ENCODE results near the gene CYB561.

Gene CYB561, protein sequence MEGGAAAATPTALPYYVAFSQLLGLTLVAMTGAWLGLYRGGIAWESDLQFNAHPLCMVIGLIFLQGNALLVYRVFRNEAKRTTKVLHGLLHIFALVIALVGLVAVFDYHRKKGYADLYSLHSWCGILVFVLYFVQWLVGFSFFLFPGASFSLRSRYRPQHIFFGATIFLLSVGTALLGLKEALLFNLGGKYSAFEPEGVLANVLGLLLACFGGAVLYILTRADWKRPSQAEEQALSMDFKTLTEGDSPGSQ

DNA sequence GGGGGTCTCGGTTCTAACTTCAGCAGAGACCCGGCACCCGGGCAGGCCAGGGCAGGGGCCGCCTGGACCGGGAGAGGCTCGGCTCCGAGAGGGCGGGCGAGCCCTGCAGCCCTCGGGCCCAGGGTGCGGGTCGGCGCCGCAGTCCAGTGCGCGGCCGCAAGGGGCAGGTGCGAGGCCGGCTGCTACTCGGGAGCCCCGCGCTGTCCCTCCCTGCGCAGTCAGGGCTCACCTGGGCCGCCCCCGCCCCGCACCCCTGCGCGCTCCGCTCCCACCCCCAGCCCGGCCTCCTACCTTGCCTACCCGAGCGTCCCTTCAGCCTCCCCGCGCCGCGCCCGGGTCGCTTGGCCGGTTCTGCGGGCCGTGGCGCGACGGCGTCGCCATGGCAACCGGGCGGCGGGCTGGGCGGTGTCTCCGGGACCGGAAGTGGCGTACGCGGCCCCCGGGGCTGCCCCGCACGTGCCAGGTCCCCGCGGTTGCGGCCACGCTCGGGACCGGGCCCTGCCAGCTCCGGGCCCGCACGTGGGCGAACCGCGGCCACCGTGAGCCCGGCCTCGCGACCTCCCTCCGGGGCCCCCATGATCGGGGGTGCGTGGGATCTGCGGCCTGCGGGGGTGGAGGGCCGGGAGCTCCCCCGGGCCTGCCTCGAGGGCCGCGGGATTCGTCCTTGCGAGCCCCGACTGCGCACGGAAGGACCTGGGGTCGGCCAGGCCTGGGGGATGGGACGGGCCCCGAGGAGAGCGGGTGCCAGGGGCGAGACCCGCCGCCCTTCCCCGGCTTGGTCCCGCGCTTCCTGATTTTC lies at the start of gene CYB561:
Gene CYB561 (minus strand): TSS at position 353 of the 799 bp plus-strand sequence. CDS start 8,759 bp downstream, outside the sequence.
- DNase-seq = peak; percentile 66

DNA sequence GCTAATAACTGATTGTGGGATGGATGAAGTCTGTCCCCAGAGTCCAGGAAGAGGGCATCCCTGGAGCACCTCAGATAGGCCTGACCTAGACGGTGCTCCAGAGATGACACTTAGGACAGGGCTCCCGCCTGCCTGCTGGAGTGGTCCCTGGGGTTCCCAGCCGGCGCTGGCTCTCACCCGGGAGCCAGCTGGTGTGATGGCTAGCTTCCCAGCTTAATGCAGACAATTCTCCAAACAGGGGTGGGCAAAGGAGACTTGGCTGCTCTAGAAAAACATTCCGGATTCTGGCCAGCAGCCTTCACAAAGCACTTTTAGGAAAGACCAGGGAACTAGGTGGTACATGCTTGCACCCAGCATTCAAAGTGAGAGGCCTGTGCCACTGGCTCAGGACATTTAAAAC lies 49.4 kb upstream of the CYB561 start:
- no peak for DNase-seq

DNA sequence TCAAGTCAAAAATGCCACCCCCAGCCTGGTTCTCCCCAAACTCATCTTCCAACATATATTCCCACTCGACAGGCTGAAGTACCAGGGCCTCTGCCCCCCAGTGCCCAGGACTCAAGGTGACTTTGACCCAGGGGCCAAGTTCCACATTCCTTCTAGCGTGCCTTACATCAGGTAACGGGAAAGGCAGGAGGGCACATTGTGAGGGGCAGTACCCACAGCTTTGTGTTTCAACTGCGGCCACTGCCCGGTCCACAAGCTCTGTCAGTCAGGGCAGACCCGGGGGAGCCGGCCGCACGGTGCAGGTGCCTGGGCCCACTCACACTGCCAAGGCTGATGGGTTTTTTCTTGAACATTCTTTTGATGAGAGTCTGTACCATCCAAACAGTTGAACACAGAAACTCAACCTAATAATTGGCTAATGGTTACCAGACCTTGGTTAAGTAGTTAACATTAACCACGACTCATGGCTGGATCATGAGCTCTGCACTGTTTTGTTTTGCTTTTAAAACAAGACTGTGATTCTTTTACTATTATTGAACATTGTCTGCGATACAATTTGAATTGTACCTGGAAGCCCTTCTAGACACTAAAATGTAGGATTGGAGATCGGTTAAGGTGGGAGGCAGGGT lies 48.3 kb upstream of the CYB561 start:
- no peak for DNase-seq

DNA sequence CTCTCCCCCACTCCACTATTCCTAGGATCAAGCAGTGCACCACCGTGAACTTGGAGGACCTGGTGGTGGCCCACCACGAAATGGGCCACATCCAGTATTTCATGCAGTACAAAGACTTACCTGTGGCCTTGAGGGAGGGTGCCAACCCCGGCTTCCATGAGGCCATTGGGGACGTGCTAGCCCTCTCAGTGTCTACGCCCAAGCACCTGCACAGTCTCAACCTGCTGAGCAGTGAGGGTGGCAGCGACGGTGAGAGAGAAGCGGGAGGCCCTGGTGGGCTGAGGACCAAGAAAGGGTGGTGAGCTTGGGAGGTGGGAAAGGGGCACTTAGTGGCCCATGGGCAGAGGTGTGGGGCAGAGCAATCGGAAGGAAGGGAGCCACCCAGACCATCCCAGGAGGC lies 47.3 kb upstream of the CYB561 start:
- DNase-seq = no peak

DNA sequence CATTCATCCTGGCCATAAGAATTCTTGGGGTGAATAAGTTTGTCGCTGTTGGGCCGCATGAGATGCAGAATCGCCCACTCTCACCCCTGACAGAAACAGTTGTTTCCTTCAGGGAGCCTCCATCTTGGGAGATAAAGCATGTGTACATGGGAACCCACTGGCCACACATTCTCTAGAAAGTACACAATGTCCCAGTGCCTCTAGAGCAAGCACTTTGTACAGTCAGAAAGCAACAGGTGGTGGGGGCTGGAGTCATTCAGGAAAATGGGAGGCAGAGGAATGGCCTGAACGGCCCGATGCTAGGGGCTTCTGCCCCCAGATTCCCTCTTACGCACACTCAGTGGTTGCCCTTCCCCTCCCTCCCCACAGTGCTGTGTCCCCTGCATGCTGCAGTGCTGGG lies 46.8 kb upstream of the CYB561 start:
- no peak for DNase-seq

DNA sequence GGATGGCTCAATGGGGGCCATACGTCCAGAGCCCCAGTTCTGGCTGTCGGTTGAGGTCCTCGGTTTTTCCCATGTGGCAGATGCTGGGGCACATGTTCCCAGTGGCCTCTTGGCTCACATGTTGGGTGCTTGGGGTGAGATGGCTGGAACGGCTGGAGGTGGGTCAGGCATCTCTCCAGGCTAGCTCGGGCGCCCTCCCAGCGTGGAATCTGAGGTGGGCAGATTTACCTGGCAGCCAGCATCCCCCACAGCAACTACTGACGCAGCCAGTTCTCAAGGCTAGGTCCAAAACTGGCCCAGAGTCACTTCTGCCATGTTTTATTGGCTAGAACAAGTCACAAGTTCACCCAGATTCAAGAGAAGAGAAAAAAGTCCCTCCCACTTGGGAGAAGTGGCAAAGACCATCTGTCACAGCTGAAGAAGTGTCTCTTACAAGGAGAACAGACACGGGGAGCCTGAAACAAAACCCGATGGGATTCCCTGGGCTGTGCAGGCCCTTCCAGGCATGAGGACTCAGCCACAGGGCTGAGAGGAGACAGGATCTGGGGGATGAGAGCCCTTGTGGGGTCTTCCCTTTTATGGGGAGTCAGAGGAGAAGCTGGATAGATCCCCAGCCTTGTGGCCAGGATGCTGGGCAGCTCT lies 46.0 kb upstream of the CYB561 start:
- no peak for DNase-seq

DNA sequence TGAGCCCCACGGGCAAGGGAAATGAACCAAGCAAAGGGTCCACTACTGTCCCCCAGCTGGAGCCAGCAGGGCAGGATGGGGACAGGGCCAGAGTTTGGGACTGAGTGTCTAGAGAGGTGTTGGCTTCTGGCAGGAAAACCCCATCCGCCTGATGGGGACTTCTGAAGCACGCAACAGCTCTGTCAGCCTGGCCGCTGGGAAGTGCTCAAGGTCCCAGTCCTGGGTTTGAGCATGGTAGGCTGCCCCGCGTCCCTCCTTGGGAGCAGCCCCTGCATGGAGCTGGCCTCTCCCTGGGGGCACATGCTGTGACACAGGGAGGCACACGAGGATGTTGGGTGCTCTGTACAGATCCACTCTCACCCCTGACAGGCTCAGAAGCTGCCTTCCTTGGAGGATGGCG lies 45.3 kb upstream of the CYB561 start:
- DNase-seq = no peak

DNA sequence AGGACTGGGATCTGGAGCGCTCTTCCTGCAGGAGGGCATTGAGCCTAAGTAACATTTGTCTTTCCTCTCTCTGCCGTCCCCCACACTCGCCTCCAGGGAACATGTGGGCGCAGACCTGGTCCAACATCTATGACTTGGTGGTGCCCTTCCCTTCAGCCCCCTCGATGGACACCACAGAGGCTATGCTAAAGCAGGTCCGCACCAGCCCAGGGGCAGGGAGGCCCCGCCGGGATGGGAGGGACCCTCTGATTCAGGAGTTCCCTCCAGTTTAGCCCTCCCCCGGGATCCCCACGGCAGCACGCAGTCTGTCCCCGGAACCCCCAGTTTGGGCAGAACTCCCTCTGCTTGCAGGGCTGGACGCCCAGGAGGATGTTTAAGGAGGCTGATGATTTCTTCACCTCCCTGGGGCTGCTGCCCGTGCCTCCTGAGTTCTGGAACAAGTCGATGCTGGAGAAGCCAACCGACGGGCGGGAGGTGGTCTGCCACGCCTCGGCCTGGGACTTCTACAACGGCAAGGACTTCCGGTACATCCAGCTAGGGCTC lies 44.8 kb upstream of the CYB561 start:
- no peak for DNase-seq

DNA sequence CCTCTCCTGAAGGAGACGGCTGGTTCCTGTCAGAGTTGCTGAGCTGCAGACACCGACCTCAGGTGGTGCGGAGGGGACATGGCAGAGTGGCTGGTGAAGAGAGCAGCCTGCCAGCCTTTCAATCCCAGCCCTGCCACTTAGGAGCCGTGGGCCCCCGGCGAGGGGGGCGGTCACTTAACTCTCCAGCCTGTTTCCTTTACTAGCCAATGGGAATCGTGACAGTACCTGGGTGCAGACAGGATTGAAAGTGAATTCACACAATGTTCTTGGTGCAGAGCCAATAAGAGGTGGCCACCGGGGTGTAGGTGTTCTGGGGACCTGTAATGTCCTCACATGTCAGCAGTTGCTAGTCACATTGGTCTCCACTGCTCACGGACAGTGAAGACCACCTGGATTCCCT lies 44.2 kb upstream of the CYB561 start:
- no peak for DNase-seq

DNA sequence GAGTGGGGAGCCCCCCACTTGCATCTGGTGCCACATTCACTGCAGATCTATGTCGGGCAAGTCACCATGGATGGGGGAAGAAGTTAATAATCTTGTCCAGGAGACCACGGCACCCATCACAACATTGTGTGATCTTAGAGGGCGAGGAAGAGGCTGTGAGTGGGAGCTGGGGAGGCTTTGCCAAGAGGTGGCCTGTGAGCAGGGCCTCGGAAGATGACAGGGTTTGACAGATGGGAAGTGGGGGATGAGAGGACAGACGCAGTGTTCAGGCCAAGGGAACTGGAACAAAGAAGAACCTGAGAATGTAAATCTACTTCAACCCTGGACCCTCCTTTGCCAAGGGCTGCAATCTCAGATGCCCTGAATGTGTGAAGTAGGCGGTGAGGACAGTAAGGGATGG lies 43.2 kb upstream of the CYB561 start:
- no peak for DNase-seq

DNA sequence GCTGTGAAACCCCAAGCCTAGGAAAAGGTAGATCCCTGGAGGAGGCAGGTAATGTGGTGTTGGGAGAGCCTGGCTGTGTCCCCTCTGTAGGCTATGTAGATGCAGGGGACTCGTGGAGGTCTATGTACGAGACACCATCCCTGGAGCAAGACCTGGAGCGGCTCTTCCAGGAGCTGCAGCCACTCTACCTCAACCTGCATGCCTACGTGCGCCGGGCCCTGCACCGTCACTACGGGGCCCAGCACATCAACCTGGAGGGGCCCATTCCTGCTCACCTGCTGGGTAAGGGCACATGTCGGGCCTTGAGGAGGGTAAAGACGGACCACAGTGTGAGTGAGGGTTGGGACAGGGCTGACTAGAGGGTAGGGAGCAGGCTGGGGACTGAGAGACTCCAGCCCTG lies 42.7 kb upstream of the CYB561 start:
- DNase-seq = no peak

DNA sequence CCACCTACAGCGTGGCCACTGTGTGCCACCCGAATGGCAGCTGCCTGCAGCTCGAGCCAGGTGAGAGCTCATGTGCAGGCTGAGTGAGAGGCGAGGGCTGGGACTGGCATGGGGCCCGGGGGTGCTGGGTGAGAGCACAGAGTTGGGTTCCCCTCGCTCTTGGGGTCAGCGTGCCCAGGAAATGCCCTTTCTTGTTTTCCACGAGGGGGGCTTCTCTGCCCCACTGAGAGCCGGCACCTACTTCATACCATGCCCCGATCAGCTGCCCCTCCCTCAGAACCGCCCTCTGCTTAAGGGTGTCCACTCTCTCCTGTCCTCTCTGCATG lies 40.9 kb upstream of the CYB561 start:
- DNase-seq = no peak

DNA sequence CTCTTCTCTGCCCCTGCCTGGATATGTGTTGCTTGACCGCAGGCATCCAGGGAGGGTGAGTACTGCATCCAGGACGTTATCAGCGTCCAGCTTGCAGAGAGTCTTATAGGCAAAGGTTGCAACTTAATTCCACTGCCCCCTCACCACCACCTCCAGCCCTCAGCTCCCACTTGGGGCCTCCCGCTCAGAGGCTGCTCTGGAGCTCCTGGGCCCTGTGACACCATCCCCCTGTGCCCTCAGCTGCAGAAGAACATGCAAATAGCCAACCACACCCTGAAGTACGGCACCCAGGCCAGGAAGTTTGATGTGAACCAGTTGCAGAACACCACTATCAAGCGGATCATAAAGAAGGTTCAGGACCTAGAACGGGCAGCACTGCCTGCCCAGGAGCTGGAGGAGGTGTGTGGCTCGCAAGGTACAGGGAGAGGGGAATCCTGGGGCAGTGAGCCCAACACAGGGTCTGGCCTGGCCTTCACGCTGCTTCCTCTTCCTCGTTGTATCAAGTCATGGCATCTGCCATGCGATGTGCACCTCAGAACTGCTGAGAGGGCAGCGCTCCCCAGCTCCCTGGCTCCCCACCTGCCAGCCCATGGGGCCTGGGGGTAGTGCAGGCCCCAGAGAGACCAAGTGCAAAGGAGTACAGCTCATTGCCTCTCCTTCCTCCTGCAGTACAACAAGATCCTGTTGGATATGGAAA lies 40.4 kb upstream of the CYB561 start:
- no peak for DNase-seq

DNA sequence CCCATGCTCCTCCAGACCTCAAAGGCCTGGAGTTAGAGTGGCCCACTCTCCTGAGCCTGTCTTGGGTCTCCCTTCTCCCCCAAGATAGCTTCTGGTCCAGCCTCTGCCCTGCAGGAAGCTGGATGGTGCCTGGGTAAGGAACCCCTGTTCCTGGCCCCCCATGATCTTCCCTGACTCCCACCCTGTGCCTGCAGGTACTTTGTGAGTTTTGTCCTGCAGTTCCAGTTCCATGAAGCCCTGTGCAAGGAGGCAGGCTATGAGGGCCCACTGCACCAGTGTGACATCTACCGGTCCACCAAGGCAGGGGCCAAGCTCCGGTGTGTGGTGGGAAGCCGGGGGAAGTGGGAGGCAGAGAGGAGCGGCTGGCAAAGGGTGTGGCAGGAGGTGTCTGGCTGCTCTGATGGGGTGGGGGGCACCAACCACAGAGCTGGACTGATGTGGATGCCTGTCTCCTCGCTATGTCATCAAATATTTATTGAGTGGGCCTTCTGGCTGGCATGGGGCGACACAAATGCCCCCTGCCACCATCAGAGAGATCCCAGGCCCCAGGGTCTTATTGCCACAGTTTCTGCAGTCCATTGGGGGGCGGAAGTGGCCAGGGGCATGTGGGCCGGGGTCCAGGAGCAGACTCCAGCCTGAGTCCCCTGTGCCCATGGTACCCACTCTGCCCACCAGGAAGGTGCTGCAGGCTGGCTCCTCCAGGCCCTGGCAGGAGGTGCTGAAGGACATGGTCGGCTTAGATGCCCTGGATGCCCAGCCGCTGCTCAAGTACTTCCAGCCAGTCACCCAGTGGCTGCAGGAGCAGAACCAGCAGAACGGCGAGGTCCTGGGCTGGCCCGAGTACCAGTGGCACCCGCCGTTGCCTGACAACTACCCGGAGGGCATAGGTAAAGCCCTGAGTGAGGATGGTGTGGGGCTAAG lies 37.8 kb upstream of the CYB561 start:
- DNase-seq = no peak

DNA sequence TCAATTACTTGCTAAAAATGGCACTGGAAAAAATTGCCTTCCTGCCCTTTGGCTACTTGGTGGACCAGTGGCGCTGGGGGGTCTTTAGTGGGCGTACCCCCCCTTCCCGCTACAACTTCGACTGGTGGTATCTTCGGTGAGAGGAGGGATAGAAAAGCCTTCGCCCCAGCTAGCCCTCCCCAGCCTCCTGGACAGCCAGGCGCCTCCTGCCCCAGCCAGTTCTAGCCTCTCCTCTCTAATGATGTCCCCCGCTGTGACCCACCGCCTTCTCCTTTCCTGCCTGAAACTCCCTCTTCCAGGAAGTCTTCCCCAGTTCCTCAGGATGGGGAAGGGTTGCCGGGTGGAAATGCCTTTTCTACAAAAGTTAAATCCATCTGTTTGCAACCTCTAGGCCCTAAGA lies 36.9 kb upstream of the CYB561 start:
- DNase-seq = no peak

DNA sequence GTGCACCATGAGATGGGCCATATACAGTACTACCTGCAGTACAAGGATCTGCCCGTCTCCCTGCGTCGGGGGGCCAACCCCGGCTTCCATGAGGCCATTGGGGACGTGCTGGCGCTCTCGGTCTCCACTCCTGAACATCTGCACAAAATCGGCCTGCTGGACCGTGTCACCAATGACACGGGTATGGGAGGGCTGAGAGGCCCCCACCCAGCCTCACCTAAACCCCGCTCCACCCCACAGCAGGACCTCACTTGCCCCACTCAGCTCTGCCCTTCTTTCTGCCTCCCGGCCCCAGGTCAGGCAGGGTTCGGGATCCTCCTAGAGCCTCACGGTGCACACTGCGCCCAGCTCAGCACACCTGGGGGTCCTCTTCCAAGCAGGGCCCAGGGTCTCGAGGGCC lies 36.4 kb upstream of the CYB561 start:
- no peak for DNase-seq

DNA sequence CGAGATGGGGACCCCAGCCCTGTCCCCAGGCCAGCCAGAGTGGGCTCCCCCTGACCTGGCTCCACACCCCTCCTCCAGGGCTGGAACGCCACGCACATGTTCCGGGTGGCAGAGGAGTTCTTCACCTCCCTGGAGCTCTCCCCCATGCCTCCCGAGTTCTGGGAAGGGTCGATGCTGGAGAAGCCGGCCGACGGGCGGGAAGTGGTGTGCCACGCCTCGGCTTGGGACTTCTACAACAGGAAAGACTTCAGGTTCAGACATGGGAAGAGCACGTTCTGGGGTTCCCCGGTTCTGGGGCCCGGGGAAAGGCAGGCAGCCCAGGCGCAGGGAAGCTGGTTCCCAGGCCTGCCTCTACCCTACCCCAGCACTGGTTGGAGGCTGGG lies 35.4 kb upstream of the CYB561 start:
- no peak for DNase-seq

DNA sequence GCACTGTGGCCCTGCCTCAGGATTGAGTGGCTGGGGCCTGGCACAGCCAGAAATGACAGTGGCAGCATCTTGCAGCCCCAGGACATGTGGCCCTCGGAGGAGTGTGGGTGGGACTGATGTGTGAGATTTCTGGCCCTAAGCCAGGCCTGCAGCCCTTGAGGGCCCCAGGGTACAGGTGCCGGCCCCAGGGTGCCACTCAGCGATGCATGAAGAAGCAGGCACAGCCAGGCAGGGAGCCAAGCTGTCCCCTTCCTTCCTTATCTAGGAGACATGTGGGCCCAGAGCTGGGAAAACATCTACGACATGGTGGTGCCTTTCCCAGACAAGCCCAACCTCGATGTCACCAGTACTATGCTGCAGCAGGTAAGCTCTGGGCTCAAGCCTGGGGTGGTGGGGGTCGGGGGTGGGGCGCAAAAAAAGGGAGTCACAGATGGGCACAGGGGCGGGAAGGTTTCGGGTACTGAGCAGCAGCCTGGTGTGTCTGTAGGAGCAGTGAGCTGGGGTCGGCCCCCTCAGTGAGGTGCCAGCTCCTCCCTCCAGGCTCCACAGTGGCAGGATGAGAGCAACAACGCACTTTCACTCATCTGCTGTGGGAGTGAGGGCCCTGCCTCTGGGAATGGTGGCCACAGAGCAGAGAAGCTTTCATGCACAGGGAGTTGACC lies 34.9 kb upstream of the CYB561 start:
- DNase-seq = no peak

DNA sequence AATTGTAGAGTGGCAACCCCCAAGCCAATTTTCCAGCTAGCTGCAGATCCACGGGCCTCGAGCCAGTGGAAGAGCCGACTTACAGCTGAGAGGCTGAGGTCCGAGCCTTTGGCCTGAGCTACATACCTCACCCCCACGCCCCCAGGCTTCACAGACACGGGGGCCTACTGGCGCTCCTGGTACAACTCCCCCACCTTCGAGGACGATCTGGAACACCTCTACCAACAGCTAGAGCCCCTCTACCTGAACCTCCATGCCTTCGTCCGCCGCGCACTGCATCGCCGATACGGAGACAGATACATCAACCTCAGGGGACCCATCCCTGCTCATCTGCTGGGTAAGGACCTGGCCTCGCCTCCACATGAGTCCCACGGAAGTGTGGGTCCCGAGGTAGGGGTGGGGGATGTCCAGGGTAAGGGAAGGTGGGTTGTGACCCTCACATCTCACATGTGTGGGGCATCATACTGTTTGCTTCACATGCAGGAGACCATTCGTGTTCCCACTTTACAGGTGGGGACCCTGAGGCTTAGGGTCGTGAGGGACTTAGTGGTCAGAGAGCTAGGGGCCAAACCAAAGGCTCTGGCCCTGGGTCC lies 34.2 kb upstream of the CYB561 start:
- DNase-seq = no peak

DNA sequence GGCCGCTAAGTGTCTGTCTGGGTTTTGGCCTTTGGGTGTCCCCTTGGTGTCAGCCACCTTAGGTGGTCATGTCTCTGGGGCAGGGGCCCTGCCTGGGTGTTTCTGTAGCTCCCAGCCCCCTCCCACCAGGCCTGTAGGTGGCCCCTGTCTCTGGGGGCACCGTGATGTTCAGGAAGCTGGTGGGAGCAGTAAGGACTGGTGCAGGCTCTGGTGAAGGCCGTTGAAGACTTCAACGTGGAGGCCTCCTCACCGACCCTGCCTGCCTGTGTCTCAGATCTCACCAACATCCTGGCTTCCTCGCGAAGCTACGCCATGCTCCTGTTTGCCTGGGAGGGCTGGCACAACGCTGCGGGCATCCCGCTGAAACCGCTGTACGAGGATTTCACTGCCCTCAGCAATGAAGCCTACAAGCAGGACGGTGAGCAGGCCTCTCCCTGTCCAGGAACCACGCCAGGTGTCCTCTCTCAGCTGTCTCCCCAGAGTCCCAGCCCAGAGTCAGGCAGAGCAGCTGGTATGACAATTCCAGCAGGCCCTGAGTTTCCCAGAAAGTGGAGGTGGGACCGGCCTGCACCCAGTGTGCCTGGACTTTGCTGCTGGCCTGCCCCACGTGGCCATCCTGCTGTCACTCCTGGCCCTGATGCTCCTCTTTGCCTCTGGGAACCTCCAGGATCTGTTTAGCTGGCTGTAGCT lies 33.5 kb upstream of the CYB561 start:
- no peak for DNase-seq

All from stimulated activated CD4-positive, alpha-beta T cell treated with anti-CD3 and anti-CD28 coated beads, Interleukin-1b, Interleukin-23, amount 100 ng/mL, for 48 hours (primary cell).